Transverse colon (tissue), 4 donors: ENCODE results near the gene MUC21.

Experiments used
- EP300 ChIP-seq: sonication (generic); formaldehyde crosslinking; IDR thresholded peaks from one replicate; pipeline ENCODE4 v1.6.1; 2017; ENCODE audit warnings: antibody characterized with exemption, low read depth
- POLR2A ChIP-seq: fragments of 450-650 bp; IDR thresholded peaks from one replicate; pipeline ENCODE4 v1.6.1; 2016; ENCODE audit warnings: antibody characterized with exemption, mild to moderate bottlenecking, moderate library complexity
- POLR2AphosphoS5 ChIP-seq, 3 donors: sonication (generic); formaldehyde crosslinking; IDR thresholded peaks; one replicate each; pipeline ENCODE4 v1.6.1; 2016; ENCODE audit warnings: antibody characterized with exemption in 3 of 3
- TF ChIP-seq, protein P1 (sequence below), 5 experiments: fragments of 200-600 bp in 3 of 5; fragments of 450-650 bp in 2 of 5; sonication (generic) in 3 of 5; IDR thresholded peaks; 1 replicate in 2 of 5; 2 replicates in 3 of 5; pipeline ENCODE4 v1.5.1; 2016 to 2017; ENCODE audit warnings: antibody characterized with exemption in 5 of 5, inconsistent platforms in 3 of 5, mild to moderate bottlenecking in 2 of 5, moderate library complexity in 1 of 5

DNA sequence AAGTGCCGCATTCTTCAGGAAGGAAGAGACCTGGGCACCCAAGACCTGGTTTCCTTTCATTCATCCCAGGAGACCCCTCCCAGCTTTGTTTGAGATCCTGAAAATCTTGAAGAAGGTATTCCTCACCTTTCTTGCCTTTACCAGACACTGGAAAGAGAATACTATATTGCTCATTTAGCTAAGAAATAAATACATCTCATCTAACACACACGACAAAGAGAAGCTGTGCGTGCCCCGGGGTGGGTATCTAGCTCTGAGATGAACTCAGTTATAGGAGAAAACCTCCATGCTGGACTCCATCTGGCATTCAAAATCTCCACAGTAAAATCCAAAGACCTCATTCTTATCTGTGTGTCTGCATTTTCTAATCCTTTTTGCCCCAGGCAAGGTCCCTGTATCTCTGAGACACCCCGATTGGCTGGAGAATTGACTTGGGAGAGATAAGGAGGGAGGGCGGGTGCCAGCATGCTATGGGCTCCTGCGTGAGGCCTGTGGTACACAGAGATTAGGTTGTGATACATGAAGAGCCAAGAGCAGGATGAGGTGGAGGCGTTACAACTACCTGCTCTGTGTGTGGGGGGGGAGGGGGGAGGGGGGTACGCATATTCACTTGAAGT lies 4.8 kb downstream of the MUC21 start:
- TF ChIP-seq, protein P1, sequence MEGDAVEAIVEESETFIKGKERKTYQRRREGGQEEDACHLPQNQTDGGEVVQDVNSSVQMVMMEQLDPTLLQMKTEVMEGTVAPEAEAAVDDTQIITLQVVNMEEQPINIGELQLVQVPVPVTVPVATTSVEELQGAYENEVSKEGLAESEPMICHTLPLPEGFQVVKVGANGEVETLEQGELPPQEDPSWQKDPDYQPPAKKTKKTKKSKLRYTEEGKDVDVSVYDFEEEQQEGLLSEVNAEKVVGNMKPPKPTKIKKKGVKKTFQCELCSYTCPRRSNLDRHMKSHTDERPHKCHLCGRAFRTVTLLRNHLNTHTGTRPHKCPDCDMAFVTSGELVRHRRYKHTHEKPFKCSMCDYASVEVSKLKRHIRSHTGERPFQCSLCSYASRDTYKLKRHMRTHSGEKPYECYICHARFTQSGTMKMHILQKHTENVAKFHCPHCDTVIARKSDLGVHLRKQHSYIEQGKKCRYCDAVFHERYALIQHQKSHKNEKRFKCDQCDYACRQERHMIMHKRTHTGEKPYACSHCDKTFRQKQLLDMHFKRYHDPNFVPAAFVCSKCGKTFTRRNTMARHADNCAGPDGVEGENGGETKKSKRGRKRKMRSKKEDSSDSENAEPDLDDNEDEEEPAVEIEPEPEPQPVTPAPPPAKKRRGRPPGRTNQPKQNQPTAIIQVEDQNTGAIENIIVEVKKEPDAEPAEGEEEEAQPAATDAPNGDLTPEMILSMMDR (IDR thresholded peaks at IDR 0.05), result no peak
- TF ChIP-seq POLR2A, result no peak
- no peak for TF ChIP-seq POLR2AphosphoS5 (IDR thresholded peaks at IDR 0.05)
- no peak for TF ChIP-seq EP300
